ENCODE results near the gene SARDH. TPM values are rescaled to one million over a fixed set of nuclear protein-coding genes. Genes with fewer than 3 reads are reported as not detected.
A peak's percentile ranks its signal among the peaks of the same experiment; 100 is the strongest.

Gene SARDH
- total RNA-seq, 1 experiment from 2014 or later = 5.3 TPM

DNA sequence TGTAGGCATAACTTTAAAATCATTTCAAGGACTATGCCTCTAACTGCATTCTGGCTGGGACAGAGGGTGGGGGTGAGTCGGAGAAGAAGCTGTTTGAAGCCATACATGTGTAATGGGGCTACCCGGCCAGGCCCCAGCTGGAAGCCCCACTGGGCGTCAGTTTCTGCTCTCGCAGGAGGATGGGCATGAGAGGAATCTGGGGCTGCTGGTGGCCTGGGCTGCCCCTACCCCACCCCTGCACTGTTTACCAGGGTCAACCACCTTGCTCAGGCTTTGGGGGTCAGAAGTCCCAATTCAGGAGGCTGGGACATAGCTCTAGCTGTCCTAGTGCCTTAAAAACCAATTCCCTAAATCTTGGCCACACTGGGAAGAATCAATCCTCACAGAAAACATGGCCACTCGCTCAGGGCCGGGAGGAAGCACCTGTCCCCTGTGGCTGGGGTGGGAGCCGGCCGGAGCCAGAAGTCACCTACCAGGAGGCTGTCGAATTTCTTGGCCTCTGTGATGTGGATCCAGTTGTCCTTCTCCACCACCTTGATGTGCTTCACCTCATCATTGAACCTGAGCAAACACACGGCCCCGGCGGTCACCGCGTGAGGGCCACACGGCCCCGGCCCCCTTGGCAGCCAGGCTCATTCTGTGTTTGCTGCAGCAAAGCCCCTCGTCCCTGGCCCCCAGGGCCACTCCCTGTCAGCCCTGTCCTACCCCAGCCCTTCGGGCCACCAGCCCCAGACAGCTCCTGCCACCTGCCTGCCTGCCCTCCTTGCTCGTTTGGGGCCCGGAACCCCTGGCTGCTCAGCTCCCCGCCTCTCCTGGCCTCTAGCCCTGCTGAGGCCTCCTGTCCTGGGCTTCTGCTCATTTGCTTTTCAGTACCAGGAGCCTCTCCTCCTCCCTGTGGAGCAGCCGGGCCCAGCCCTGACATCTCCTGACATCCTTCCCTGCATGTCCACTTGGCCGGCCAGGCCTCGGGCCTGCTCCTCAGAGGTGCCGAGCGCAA lies 33.6 kb upstream of the SARDH start:
- Histone ChIP-seq H3K23me2 (ENCODE audit: insufficient read length, low read depth, low read length, poor library complexity, severe bottlenecking) (no peaks in the 10 kb centered on the region), H4K5ac (ENCODE audit: insufficient read length, low read depth, low read length) (no peak overlapping the region), H3T11ph (ENCODE audit: low read length) (no peak overlapping the region), H4K91ac (ENCODE audit: insufficient read length, low read depth, low read length) (no peak overlapping the region), H3K27me3 (ENCODE audit: insufficient read depth, low read length) (no peaks in the 10 kb centered on the region), H3K4me2 (ENCODE audit: insufficient read depth, insufficient read length, low read length) (no peak overlapping the region), H2BK20ac (ENCODE audit: low read depth, low read length, poor library complexity, severe bottlenecking) (no peak overlapping the region), H3K9me3 (ENCODE audit: control insufficient read depth, low read depth, low read length) (no peaks in the 10 kb centered on the region), H2BK15ac (ENCODE audit: low read depth, low read length) (no peak overlapping the region), H3K14ac (ENCODE audit: insufficient read depth, low read length) (no peak overlapping the region), H2AFZ (ENCODE audit: low read length) (no peak overlapping the region), H3K79me1 (ENCODE audit: insufficient read depth, low read depth, low read length, poor library complexity, severe bottlenecking) (no peaks in the 10 kb centered on the region), H3K4ac (ENCODE audit: low read depth, low read length) (no peak overlapping the region), H3K79me2 (ENCODE audit: insufficient read depth, low read length) (no peaks in the 10 kb centered on the region), H3K4me1 (ENCODE audit: insufficient read depth, low read length) (no peaks in the 10 kb centered on the region), H4K8ac (replicated peaks; ENCODE audit: insufficient read length, low read depth, low read length) (no peak overlapping the region), H2BK5ac (ENCODE audit: insufficient read length, low read length) (no peak overlapping the region), H2AK5ac (ENCODE audit: insufficient read length, low read length) (no peak overlapping the region), H4K20me1 (ENCODE audit: control insufficient read depth, insufficient read depth, insufficient read length) (no peaks in the 10 kb centered on the region), H3K9ac (ENCODE audit: extremely low read depth, insufficient read length, low read length) (no peak overlapping the region), H3K23ac (ENCODE audit: insufficient read length, low read depth, low read length) (no peak overlapping the region), H3K56ac (ENCODE audit: insufficient read length, low read depth, low read length) (no peak overlapping the region), H3K27ac (ENCODE audit: insufficient read length, low read depth, low read length) (no peak overlapping the region), H2BK12ac (ENCODE audit: insufficient read length, low read depth, low read length) (no peak overlapping the region), H3K18ac (ENCODE audit: insufficient read length, low read depth, low read length) (no peak overlapping the region), H2BK120ac (ENCODE audit: low read depth, low read length, poor library complexity, severe bottlenecking) (no peak overlapping the region)
- Mint-ChIP-seq H3K9me3 (peaks cover 5 to 9% of the 10 kb centered on the region in 2 experiments), H3K27me3 (ENCODE audit: low read depth) (no peaks in the 10 kb centered on the region), H3K27ac (peak overlapping the region; percentile 53 to 74 (median 67); a peak in 5 of 7 replicates), H3K4me3 (no peak overlapping the region), H3K4me1 (no peaks in the 10 kb centered on the region), H3K36me3 (ENCODE audit: insufficient read depth in 1 of 3, low read depth in 3 of 3) (peaks cover 26 to 62% (median 39%) of the 10 kb centered on the region in 3 experiments)
- peak; percentile 20 for DNase-seq
- no CpG with 5 or more reads among the region's 26 CpGs for WGBS (ENCODE audit: extremely low coverage, insufficient read length, low lambda C conversion rate)
- TF ChIP-seq, protein P1, sequence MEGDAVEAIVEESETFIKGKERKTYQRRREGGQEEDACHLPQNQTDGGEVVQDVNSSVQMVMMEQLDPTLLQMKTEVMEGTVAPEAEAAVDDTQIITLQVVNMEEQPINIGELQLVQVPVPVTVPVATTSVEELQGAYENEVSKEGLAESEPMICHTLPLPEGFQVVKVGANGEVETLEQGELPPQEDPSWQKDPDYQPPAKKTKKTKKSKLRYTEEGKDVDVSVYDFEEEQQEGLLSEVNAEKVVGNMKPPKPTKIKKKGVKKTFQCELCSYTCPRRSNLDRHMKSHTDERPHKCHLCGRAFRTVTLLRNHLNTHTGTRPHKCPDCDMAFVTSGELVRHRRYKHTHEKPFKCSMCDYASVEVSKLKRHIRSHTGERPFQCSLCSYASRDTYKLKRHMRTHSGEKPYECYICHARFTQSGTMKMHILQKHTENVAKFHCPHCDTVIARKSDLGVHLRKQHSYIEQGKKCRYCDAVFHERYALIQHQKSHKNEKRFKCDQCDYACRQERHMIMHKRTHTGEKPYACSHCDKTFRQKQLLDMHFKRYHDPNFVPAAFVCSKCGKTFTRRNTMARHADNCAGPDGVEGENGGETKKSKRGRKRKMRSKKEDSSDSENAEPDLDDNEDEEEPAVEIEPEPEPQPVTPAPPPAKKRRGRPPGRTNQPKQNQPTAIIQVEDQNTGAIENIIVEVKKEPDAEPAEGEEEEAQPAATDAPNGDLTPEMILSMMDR (conservative IDR thresholded peaks at IDR 0.05) = no peak

Data from H9 (cell line).